ENCODE data around the gene TMEM263. TPM values are rescaled to one million over a fixed set of nuclear protein-coding genes. Genes with fewer than 3 reads are reported as not detected.
A peak's percentile ranks its signal among the peaks of the same experiment; 100 is the strongest.

The TMEM263 gene
- total RNA-seq, 1 experiment from 2014 or later: 31.3 TPM

GRCh38 chr12:106953352-106954250 is 2.1 kb upstream of the TMEM263 start:
- Histone ChIP-seq H3K27me3 (ENCODE audit: insufficient read depth, low read length) (no peaks in the 10 kb centered on the region), H3K9me2 (ENCODE audit: insufficient read depth) (no peaks in the 10 kb centered on the region), H3K27ac (ENCODE audit: low read depth, low read length) (peak overlapping the region; percentile 26; the same call in 1 of the 2 replicates), H3K36me3 (ENCODE audit: control insufficient read depth in 1 of 2, insufficient read depth in 2 of 2, low read length in 2 of 2) (no peaks in the 10 kb centered on the region), H3K9ac (ENCODE audit: low read length) (0 out of 2 replicates have a peak overlapping the region, but pooled peaks have one; percentile 24), H3K9me3 (ENCODE audit: control insufficient read depth in 1 of 2, insufficient read depth in 1 of 2, low read depth in 1 of 2, low read length in 2 of 2) (peaks cover 0 to 5% of the 10 kb centered on the region in 2 experiments; a peak in 2 of 4 replicates), H3K4me3 (replicated peaks in 1 of 2; ENCODE audit: low read depth in 1 of 2, low read length in 2 of 2) (peak overlapping the region in 1 of 2 experiments; percentile 13; a peak in 1 of 4 replicates), H2AFZ (ENCODE audit: low read depth, low read length, poor library complexity, severe bottlenecking) (peak overlapping the region; percentile 66), H3K4me1 (ENCODE audit: control insufficient read depth in 1 of 2, insufficient read depth in 2 of 2, low read length in 2 of 2) (peaks cover 29 to 35% of the 10 kb centered on the region in 2 experiments; a peak in 3 of 4 replicates), H3K79me2 (ENCODE audit: insufficient read depth, low read length) (peaks cover 17% of the 10 kb centered on the region), H4K20me1 (ENCODE audit: insufficient read depth) (no peaks in the 10 kb centered on the region), H3K4me2 (ENCODE audit: low read length) (peak overlapping the region; percentile 92)
- intact Hi-C loops (cut with micrococcal nuclease): no loop called here
- TF ChIP-seq ATF3 (IDR thresholded peaks at IDR 0.05): no peak
- no peak for TF ChIP-seq EGR1 (IDR thresholded peaks at IDR 0.05; ENCODE audit: low read depth)
- TF ChIP-seq FOSL1 (IDR thresholded peaks at IDR 0.05; ENCODE audit: low read depth): peak; percentile 49; the same call in 1 of the 2 replicates
- no peak for TF ChIP-seq TCF7L2 (IDR thresholded peaks at IDR 0.05; ENCODE audit: borderline replicate concordance, extremely low read depth, insufficient read depth, insufficient read length)
- TF ChIP-seq YY1 (IDR thresholded peaks at IDR 0.05; ENCODE audit: extremely low read depth, insufficient replicate concordance, low read depth, low read length): no peak
- peak; percentile 24; the same call in 1 of the 2 replicates for TF ChIP-seq SP1 (IDR thresholded peaks at IDR 0.05; ENCODE audit: low read depth)
- TF ChIP-seq EZH2phosphoT487 (IDR thresholded peaks at IDR 0.05; ENCODE audit: borderline replicate concordance): no peak
- no peak for TF ChIP-seq REST (IDR thresholded peaks at IDR 0.05; ENCODE audit: low read depth)
- no peak for TF ChIP-seq POLR2A (IDR thresholded peaks at IDR 0.05; ENCODE audit: borderline replicate concordance, extremely low read depth, insufficient read depth, insufficient read length)
- no peak for TF ChIP-seq CEBPB (IDR thresholded peaks at IDR 0.05; ENCODE audit: low read depth)
- TF ChIP-seq POLR2AphosphoS5 (IDR thresholded peaks at IDR 0.05; ENCODE audit: low read depth, low read length): no peak
- no peak for TF ChIP-seq MAX (IDR thresholded peaks at IDR 0.05)
- TF ChIP-seq ELF1 (IDR thresholded peaks at IDR 0.05; ENCODE audit: borderline replicate concordance, low read depth): no peak
- peak; percentile 55 for TF ChIP-seq JUND (IDR thresholded peaks at IDR 0.05)
- TF ChIP-seq CTCF (IDR thresholded peaks at IDR 0.05 in 2 of 3, conservative IDR thresholded peaks at IDR 0.05 in 1 of 3; ENCODE audit: borderline replicate concordance in 1 of 3, insufficient read depth in 1 of 3, low read depth in 2 of 3, low read length in 2 of 3): no peak
- 0 out of 2 replicates have a peak, but pooled peaks have one; percentile 15 for TF ChIP-seq SIN3A (IDR thresholded peaks at IDR 0.05; ENCODE audit: low read depth)
- no peak for TF ChIP-seq SRF (IDR thresholded peaks at IDR 0.05; ENCODE audit: low read depth)
- TF ChIP-seq CBX3 (IDR thresholded peaks at IDR 0.05; ENCODE audit: low read depth): 0 out of 2 replicates have a peak, but pooled peaks have one; percentile 14
- ChIA-PET RAD21 (ENCODE audit: low non-redundant PET in 1 of 2, low total read pairs in 2 of 2, uncharacterized antibody in 2 of 2, unreplicated experiment in 2 of 2) (no interaction called here), CTCF (no interaction called here), POLR2A (interaction anchor here (0.6 kb wide), 1 partner anchor 271 kb away, joined by 5 read pairs; no protein-coding TSS in a partner anchor)
- no peak for DNase-seq (ENCODE audit: low read depth, low spot score)
- BruUV-seq (replicated peaks): no TSS peak
- peak; percentile 9; the same call in 1 of the 2 replicates for ATAC-seq
